SK-N-SH (cell line): ENCODE data around the gene CDK14. TPM values are rescaled to one million over a fixed set of nuclear protein-coding genes. Genes with fewer than 3 reads are reported as not detected.

Experiments
- CTCF ChIA-PET: fragments of 300-600, 350-600 bp; formaldehyde crosslinking; extraction: SDS; loops from one replicate; lab custom pipeline; 2021; lab: Yijun Ruan, JAX
- POLR2A ChIA-PET: fragments of 350-600 bp; sonication (Branson Sonifier 250); formaldehyde crosslinking; extraction: SDS; loops from one replicate; lab custom pipeline; 2020; ENCODE audit warnings: antibody characterized with exemption, inconsistent platforms; lab: Yijun Ruan, JAX
- DNase-seq: peaks from one replicate; pipeline ENCODE4 v3.0.0; 2012
- H2AFZ ChIP-seq: fragments of 200-600 bp; sonication (generic); 2 replicates; pipeline ENCODE4 v1.8.1; 2016; ENCODE audit warnings: antibody characterized with exemption, mild to moderate bottlenecking, low read depth
- H3F3A ChIP-seq: fragments of 200-600 bp; sonication (generic); replicated peaks from 2 replicates; pipeline ENCODE3; 2016; ENCODE audit warnings: antibody characterized with exemption, mild to moderate bottlenecking; ENCODE audit not compliant: insufficient read depth
- H3K27ac ChIP-seq, 2 experiments: fragments of 200-500 bp in 1 of 2; fragments of 200-600 bp in 1 of 2; sonication (Bioruptor generic) in 1 of 2; sonication (generic), shearing (Covaris generic) in 1 of 2; 2 replicates each; pipeline versions ENCODE4 v1.5.1 to v1.6.1; 2014 to 2016; ENCODE audit warnings: low read depth in 2 of 2, inconsistent platforms in 1 of 2, low read length in 1 of 2, mild to moderate bottlenecking in 1 of 2, mixed read lengths in 1 of 2
- H3K27me3 ChIP-seq: fragments of 200-600 bp; sonication (generic), shearing (Covaris generic); 2 replicates; pipeline ENCODE4 v1.6.1; 2016; ENCODE audit warnings: mixed run types; ENCODE audit not compliant: insufficient read depth
- H3K36me3 ChIP-seq, 2 experiments: fragments of 200-500 bp in 1 of 2; fragments of 200-600 bp in 1 of 2; sonication (Bioruptor generic) in 1 of 2; sonication (generic) in 1 of 2; replicated peaks in 1 of 2; 2 replicates each; pipeline versions ENCODE3 to v1.5.1; 2014 to 2016; ENCODE audit warnings: low read length in 1 of 2, mild to moderate bottlenecking in 1 of 2; ENCODE audit not compliant: insufficient read depth in 2 of 2, control insufficient read depth in 1 of 2
- H3K4me1 ChIP-seq, 2 experiments: fragments of 200-500 bp in 1 of 2; fragments of 200-600 bp in 1 of 2; sonication (Bioruptor generic) in 1 of 2; sonication (generic), shearing (Covaris generic) in 1 of 2; 2 replicates each; pipeline versions ENCODE4 v1.5.1 to v1.6.1; 2014 to 2016; ENCODE audit warnings: low read depth in 1 of 2, low read length in 1 of 2, mixed run types in 1 of 2; ENCODE audit not compliant: insufficient read depth in 2 of 2, control insufficient read depth in 1 of 2
- H3K4me2 ChIP-seq: fragments of 200-600 bp; sonication (generic), shearing (Covaris generic); 2 replicates; pipeline ENCODE4 v1.6.1; 2017; ENCODE audit warnings: mixed run types
- H3K4me3 ChIP-seq, 2 experiments: fragments of 200-500 bp in 1 of 2; fragments of 200-600 bp in 1 of 2; sonication (Bioruptor generic) in 1 of 2; sonication (generic), shearing (Covaris generic) in 1 of 2; 2 replicates each; pipeline versions ENCODE4 v1.5.1 to v1.8.1; 2014 to 2016; ENCODE audit warnings: low read depth in 2 of 2, inconsistent platforms in 1 of 2, low read length in 1 of 2, mild to moderate bottlenecking in 1 of 2, mixed read lengths in 1 of 2, moderate library complexity in 1 of 2
- H3K79me2 ChIP-seq: fragments of 200-600 bp; sonication (generic); 2 replicates; pipeline ENCODE4 v1.8.1; 2017; ENCODE audit warnings: mild to moderate bottlenecking; ENCODE audit not compliant: insufficient read depth
- H3K9ac ChIP-seq: fragments of 200-600 bp; sonication (generic); 2 replicates; pipeline ENCODE4 v1.6.1; 2017; ENCODE audit warnings: mixed run types
- H3K9me2 ChIP-seq: fragments of 200-600 bp; sonication (generic); 2 replicates; pipeline ENCODE4 v1.6.1; 2017; ENCODE audit warnings: mixed run types
- H3K9me3 ChIP-seq: fragments of 200-600 bp; sonication (generic); 2 replicates; pipeline ENCODE4 v1.6.1; 2017; ENCODE audit warnings: mixed run types, mild to moderate bottlenecking, moderate library complexity
- H4K20me1 ChIP-seq: fragments of 200-600 bp; sonication (generic); 2 replicates; pipeline ENCODE4 v1.6.1; 2017; ENCODE audit warnings: mild to moderate bottlenecking, mixed run types; ENCODE audit not compliant: insufficient read depth
- CTCF ChIP-seq: fragments of 200-600 bp; sonication (generic); IDR thresholded peaks from 2 replicates; pipeline ENCODE4 v1.6.1; 2017; ENCODE audit warnings: antibody characterized with exemption, mild to moderate bottlenecking, moderate library complexity
- ELF1 ChIP-seq: IDR thresholded peaks from 2 replicates; pipeline ENCODE4 v1.4.0; 2012
- EP300 ChIP-seq, 2 experiments: IDR thresholded peaks; 2 replicates each; pipeline versions ENCODE4 v1.4.0 to v1.6.1; 2012; ENCODE audit warnings: borderline replicate concordance in 1 of 2, low read depth in 1 of 2, low read length in 1 of 2
- EZH2phosphoT487 ChIP-seq: fragments of 200-600 bp; sonication (generic); IDR thresholded peaks from 2 replicates; pipeline ENCODE4 v1.6.1; 2017; ENCODE audit warnings: low read depth, mixed run types, mild to moderate bottlenecking, antibody characterized with exemption, moderate library complexity, borderline replicate concordance
- FOSL2 ChIP-seq: IDR thresholded peaks from 2 replicates; pipeline ENCODE4 v1.4.0; 2012; ENCODE audit warnings: low read depth, mild to moderate bottlenecking, moderate library complexity, borderline replicate concordance
- GABPA ChIP-seq: IDR thresholded peaks from 2 replicates; pipeline ENCODE4 v1.4.0; 2012; ENCODE audit warnings: low read depth, mild to moderate bottlenecking
- GATA2 ChIP-seq: sonication (generic); formaldehyde crosslinking; IDR thresholded peaks from 2 replicates; pipeline ENCODE4 v1.5.0; 2020; ENCODE audit warnings: mild to moderate bottlenecking, missing genetic modification reagents
- NRF1 ChIP-seq: IDR thresholded peaks from 2 replicates; pipeline ENCODE4 v1.6.1; 2012; ENCODE audit warnings: low read depth, mild to moderate bottlenecking, low read length
- PBX3 ChIP-seq: IDR thresholded peaks from 2 replicates; pipeline ENCODE4; 2012
- SMC3 ChIP-seq: IDR thresholded peaks from 2 replicates; pipeline ENCODE4 v1.6.1; 2012; ENCODE audit warnings: low read depth, low read length, improper control_type of control experiment
- TCF12 ChIP-seq: IDR thresholded peaks from 2 replicates; pipeline ENCODE4 v1.4.0; 2012
- USF2 ChIP-seq: fragments of 150-350 bp; IDR thresholded peaks from 2 replicates; pipeline ENCODE4 v1.6.1; 2017; ENCODE audit warnings: antibody characterized with exemption, low read length, low read depth, borderline replicate concordance
- ZBTB33 ChIP-seq: IDR thresholded peaks from 2 replicates; pipeline ENCODE4 v1.4.0; 2012; ENCODE audit warnings: low read depth, borderline replicate concordance
- WGBS: methylation state at CpG from one replicate; pipeline ENCODE4 v1.1.6; 2017; ENCODE audit warnings: low lambda C conversion rate; 5-methylcytosine and 5-hydroxymethylcytosine counted together
- polyA plus RNA-seq, 3 experiments: library from polyadenylated mRNA; depleted of rRNA; stranded (reverse); fragments of >200 nt; gene quantifications; 2 replicates each; pipeline ENCODE4 v1.2.3, GENCODE V29; 2012

The CDK14 gene
- polyA plus RNA-seq, 1 of the 3 experiments (the other 2 are of a cell fraction) = 13.9 TPM

- TF ChIP-seq FOSL2 = no peak
- no peak for TF ChIP-seq NRF1
- TF ChIP-seq, all 33 proteins: peak for 0
Measured at GRCh38 chr7:90686146-90686545, 90.0 kb downstream of the CDK14 start (continued).

- Histone ChIP-seq H3K27ac (no peak overlapping the region), H3K4me2 (no peak overlapping the region), H3K79me2 (peaks cover 88% of the 10 kb centered on the region), H2AFZ (no peak overlapping the region), H3K27me3 (no peaks in the 10 kb centered on the region), H3F3A (peaks cover 13% of the 10 kb centered on the region), H3K9ac (no peak overlapping the region), H3K4me1 (peaks cover 0 to 31% of the 10 kb centered on the region in 2 experiments; a peak in 2 of 4 replicates), H4K20me1 (peaks cover 58% of the 10 kb centered on the region), H3K9me2 (no peaks in the 10 kb centered on the region), H3K36me3 (peaks cover 0 to 6% of the 10 kb centered on the region in 2 experiments), H3K9me3 (no peaks in the 10 kb centered on the region; the same call in 1 of the 2 replicates), H3K4me3 (no peak overlapping the region)
- POLR2A ChIA-PET = no interaction called here
- DNase-seq = no peak
- CTCF ChIA-PET = no interaction called here
- 87% methylated on average over 1 of the region's 1 CpG for WGBS
- TF ChIP-seq GATA2 (CRISPR knock-in tag) (no peak), TCF12 (no peak), USF2 (no peak), ZBTB33 (no peak), SMC3 (no peak), PBX3 (no peak), EP300 (IDR thresholded peaks at IDR 0.05; ENCODE audit: borderline replicate concordance in 1 of 2, low read depth in 1 of 2, low read length in 1 of 2) (no peak), ELF1 (no peak)
Measured at GRCh38 chr7:90688810-90689209, 92.7 kb downstream of the CDK14 start.

GRCh38 chr7:90689260-90689659, 93.1 kb downstream of the CDK14 start:
- H3K4me3 ChIP-seq = no peak overlapping the region
- H3K79me2 ChIP-seq = peaks cover 88% of the 10 kb centered on the region
- ChIA-PET POLR2A (no interaction called here), CTCF (no interaction called here)
- peaks cover 0 to 10% of the 10 kb centered on the region in 2 experiments for H3K36me3 ChIP-seq
- H3K27ac ChIP-seq = no peak overlapping the region
- WGBS = 87% methylated on average over 1 of the region's 1 CpG
- no peak overlapping the region for H3K9ac ChIP-seq
- no peaks in the 10 kb centered on the region for H3K9me2 ChIP-seq
- H3K27me3 ChIP-seq = no peaks in the 10 kb centered on the region
- H4K20me1 ChIP-seq = peaks cover 60% of the 10 kb centered on the region
- TF ChIP-seq GABPA = no peak
- no peak for TF ChIP-seq CTCF
- TF ChIP-seq ELF1 = no peak
- TF ChIP-seq ZBTB33 = no peak
- no peak for TF ChIP-seq TCF12
- TF ChIP-seq EZH2phosphoT487 = no peak
- DNase-seq = no peak
- H2AFZ ChIP-seq = no peak overlapping the region
- H3K4me1 ChIP-seq = peaks cover 0 to 31% of the 10 kb centered on the region in 2 experiments; a peak in 2 of 4 replicates
- H3K9me3 ChIP-seq = no peaks in the 10 kb centered on the region; the same call in 1 of the 2 replicates
- H3F3A ChIP-seq = peaks cover 13% of the 10 kb centered on the region
- H3K4me2 ChIP-seq = no peak overlapping the region
